GM23338 (cell line): ENCODE measurements around the gene ERBB4. TPM values are rescaled to one million over a fixed set of nuclear protein-coding genes. Genes with fewer than 3 reads are reported as not detected.

Source experiments
- ATAC-seq: fragments of 200-7000 bp; cut with Tn5 transposase; 3 replicates; pipeline ENCODE4 v1.9.1; 2020
- DNase-seq: peaks from one replicate; pipeline ENCODE4 v3.0.0-alpha.2; 2015; ENCODE audit warnings: low spot score
- H2AFZ ChIP-seq: fragments of 200-600 bp; sonication (generic); 2 replicates; pipeline ENCODE4 v1.8.0; 2016; ENCODE audit warnings: antibody characterized with exemption, mild to moderate bottlenecking, moderate library complexity
- H3F3A ChIP-seq: fragments of 200-600 bp; sonication (generic); replicated peaks from 2 replicates; pipeline ENCODE4 v1.8.0; 2017; ENCODE audit warnings: antibody characterized with exemption, mixed run types, low read depth
- H3K27ac ChIP-seq: fragments of 200-600 bp; sonication (generic); 2 replicates; pipeline ENCODE4 v1.6.1; 2016; ENCODE audit warnings: low read depth
- H3K27me3 ChIP-seq: fragments of 200-600 bp; sonication (generic); 2 replicates; pipeline ENCODE4 v1.8.0; 2016; ENCODE audit warnings: mild to moderate bottlenecking, mixed run types, moderate library complexity; ENCODE audit not compliant: insufficient read depth
- H3K36me3 ChIP-seq: fragments of 200-600 bp; sonication (generic); 2 replicates; pipeline ENCODE4 v1.8.0; 2016; ENCODE audit warnings: mild to moderate bottlenecking; ENCODE audit not compliant: insufficient read depth
- H3K4me1 ChIP-seq: fragments of 200-600 bp; sonication (generic); 2 replicates; pipeline ENCODE4 v1.8.0; 2016; ENCODE audit warnings: mild to moderate bottlenecking, moderate library complexity; ENCODE audit not compliant: insufficient read depth
- H3K4me2 ChIP-seq: fragments of 200-600 bp; sonication (generic); 2 replicates; pipeline ENCODE4 v1.7.1; 2017; ENCODE audit warnings: mixed run types
- H3K4me3 ChIP-seq: fragments of 200-600 bp; sonication (generic); 2 replicates; pipeline ENCODE4 v1.6.1; 2016; ENCODE audit warnings: mixed run types
- H3K79me2 ChIP-seq: fragments of 200-600 bp; sonication (generic); replicated peaks from 2 replicates; pipeline ENCODE4 v1.8.0; 2017; ENCODE audit warnings: mild to moderate bottlenecking; ENCODE audit not compliant: insufficient read depth
- H3K9me2 ChIP-seq: fragments of 200-600 bp; sonication (generic); 2 replicates; pipeline ENCODE4 v1.8.0; 2017; ENCODE audit not compliant: insufficient read depth
- H4K20me1 ChIP-seq: fragments of 200-600 bp; sonication (generic); replicated peaks from 2 replicates; pipeline ENCODE4 v1.8.0; 2017; ENCODE audit warnings: mild to moderate bottlenecking; ENCODE audit not compliant: insufficient read depth
- H3K27ac Mint-ChIP-seq: 2 replicates; pipeline ENCODE4 v1.8.0; 2020; ENCODE audit warnings: inconsistent platforms, mild to moderate bottlenecking, moderate library complexity, mixed read lengths
- H3K27me3 Mint-ChIP-seq: 3 replicates; pipeline ENCODE4 v1.8.0; 2022; ENCODE audit warnings: low read depth, mild to moderate bottlenecking, moderate library complexity, mixed read lengths, inconsistent platforms; ENCODE audit not compliant: insufficient read depth, poor library complexity
- H3K36me3 Mint-ChIP-seq: 3 replicates; pipeline ENCODE4 v1.8.0; 2021; ENCODE audit warnings: low read depth, mild to moderate bottlenecking, inconsistent platforms, moderate library complexity, mixed read lengths
- H3K4me1 Mint-ChIP-seq: 3 replicates; pipeline ENCODE4 v1.8.0; 2020; ENCODE audit warnings: mild to moderate bottlenecking, inconsistent platforms, mixed read lengths
- H3K4me3 Mint-ChIP-seq: 3 replicates; pipeline ENCODE4 v1.8.0; 2021; ENCODE audit warnings: moderate library complexity, mild to moderate bottlenecking, inconsistent platforms, mixed read lengths
- H3K9me3 Mint-ChIP-seq: 3 replicates; pipeline ENCODE4 v1.8.0; 2020; ENCODE audit warnings: moderate library complexity, mild to moderate bottlenecking, inconsistent platforms, mixed read lengths
- CTCF ChIP-seq, 2 experiments: fragments of 200-600 bp in 1 of 2; sonication (generic) in 1 of 2; conservative IDR thresholded peaks; 2 replicates each; pipeline versions ENCODE4 v1.5.1 to v1.6.1; 2016 to 2017; ENCODE audit warnings: antibody characterized with exemption in 2 of 2, low read depth in 2 of 2, mild to moderate bottlenecking in 2 of 2, moderate library complexity in 1 of 2
- NANOG ChIP-seq: IDR thresholded peaks from 2 replicates; pipeline ENCODE4 v1.6.1; 2016; ENCODE audit warnings: antibody characterized with exemption, borderline replicate concordance
- POLR2AphosphoS5 ChIP-seq: IDR thresholded peaks from 2 replicates; pipeline ENCODE4 v1.6.1; 2016; ENCODE audit warnings: antibody characterized with exemption, low read depth
- ZNF462 ChIP-seq: fragments of 250-450 bp; sonication (Bioruptor Pico); IDR thresholded peaks from 2 replicates; pipeline ENCODE4 v1.5.0; 2020; ENCODE audit warnings: mild to moderate bottlenecking, moderate library complexity
- polyA plus RNA-seq: library from polyadenylated mRNA; unstranded; fragments of >200 nt; fragmentation: Nextera tagmentation; extraction: Ambion mirVana; gene quantifications from 2 replicates; pipeline ENCODE4 v1.2.1, GENCODE V29; 2016
- total RNA-seq: library from RNA; depleted of rRNA; stranded (reverse); fragments of >200 nt; shearing (Covaris generic); gene quantifications from 2 replicates; pipeline ENCODE4 v1.2.3, GENCODE V29; 2014

The ERBB4 gene
- total and polyA plus RNA-seq, 2 experiments from 2014 or later, result 0.73 to 1.1 TPM

- no peak for TF ChIP-seq ZNF462
- TF ChIP-seq CTCF (conservative IDR thresholded peaks at IDR 0.05; ENCODE audit: low read depth in 2 of 2), result no peak
- no peak for TF ChIP-seq POLR2AphosphoS5
Observed at GRCh38 chr2:211837206-211837605, 701.4 kb downstream of the ERBB4 start (continued).

- Histone ChIP-seq H3K4me3 (no peak overlapping the region), H4K20me1 (no peaks in the 10 kb centered on the region), H3K36me3 (no peaks in the 10 kb centered on the region), H3K9me2 (no peaks in the 10 kb centered on the region), H3K79me2 (no peaks in the 10 kb centered on the region), H3K27me3 (no peaks in the 10 kb centered on the region), H3K4me2 (no peak overlapping the region), H3K4me1 (no peaks in the 10 kb centered on the region), H3F3A (no peaks in the 10 kb centered on the region), H3K27ac (no peak overlapping the region), H2AFZ (no peak overlapping the region)
- ATAC-seq (no peak), DNase-seq (no peak)
- Mint-ChIP-seq H3K4me3 (no peak overlapping the region), H3K9me3 (no peaks in the 10 kb centered on the region), H3K27me3 (no peaks in the 10 kb centered on the region), H3K36me3 (no peaks in the 10 kb centered on the region), H3K4me1 (peaks cover 8% of the 10 kb centered on the region), H3K27ac (peak overlapping the region; percentile 7; the same call in 1 of the 2 replicates)
- no peak for TF ChIP-seq NANOG
- TF ChIP-seq CTCF (conservative IDR thresholded peaks at IDR 0.05; ENCODE audit: low read depth in 2 of 2), result no peak
Observed at GRCh38 chr2:211836409-211836808, 702.2 kb downstream of the ERBB4 start.
